NT2/D1 (cell line): ENCODE data around the gene PTPRN2.

Experiments used
- SUZ12 ChIP-seq: IDR thresholded peaks from 2 replicates; pipeline ENCODE4 v1.6.1; 2011; ENCODE audit not compliant: insufficient read length, insufficient read depth; ENCODE audit errors: extremely low read depth
- YY1 ChIP-seq: IDR thresholded peaks from 2 replicates; pipeline ENCODE4 v1.6.1; 2011; ENCODE audit not compliant: insufficient read length, insufficient read depth
- ZNF274 ChIP-seq: IDR thresholded peaks from 2 replicates; pipeline ENCODE4 v1.6.1; 2011; ENCODE audit warnings: mild to moderate bottlenecking, low read depth, low read length

DNA sequence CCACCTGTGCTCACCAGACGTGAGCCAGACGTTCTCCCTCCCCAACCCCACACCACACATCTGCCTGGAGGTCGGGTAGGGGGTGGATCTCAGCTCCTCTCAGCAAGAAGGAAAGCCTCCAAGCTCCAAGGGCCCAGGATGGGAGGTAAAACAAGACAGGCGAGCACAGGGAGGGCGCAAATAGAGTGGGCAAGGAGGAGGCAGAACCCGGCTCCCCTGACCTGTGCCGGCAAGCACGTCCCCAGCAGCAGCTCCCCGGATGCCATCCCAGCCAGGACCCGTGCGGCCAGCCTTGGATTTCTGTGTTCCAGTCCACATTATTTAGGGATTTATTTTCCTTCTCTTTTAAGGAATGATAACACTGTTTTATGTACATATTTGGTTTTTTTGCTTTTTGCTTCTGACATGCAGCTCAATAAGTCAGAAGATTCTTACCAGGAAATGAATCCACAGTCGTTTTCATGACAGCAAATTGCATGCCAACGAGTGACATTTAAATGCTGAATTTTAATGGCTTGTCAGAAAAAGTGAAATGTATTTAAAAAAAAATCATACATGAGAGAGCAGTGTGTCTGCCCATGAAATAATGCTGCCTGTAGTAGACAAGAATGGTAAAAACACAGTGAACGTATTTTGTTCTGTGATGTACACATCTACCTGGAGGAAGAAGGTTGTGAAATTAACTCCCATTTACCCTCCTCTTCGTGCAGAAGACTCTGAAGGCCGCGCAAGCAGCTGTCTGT lies 276.5 kb downstream of the PTPRN2 start:
- TF ChIP-seq SUZ12 (no peak), ZNF274 (no peak), YY1 (no peak)
